ENCODE measurements around the gene HEXB.

HEXB gene

GRCh38 chr5:74640450-74640953 is 44.5 kb upstream of the HEXB start, which contains the start of gene ENC1:
Gene ENC1, minus strand, starts transcription at chr5:74640728. Its CDS starts 4,243 bp downstream, at chr5:74636485.
- CTCF ChIA-PET: interaction anchor here (0.6 to 2.8 kb wide), 10 partner anchors 8 to 605 kb away, joined by 3 to 14 read pairs (median 3); no protein-coding TSS in a partner anchor
- H3K4me1 ChIP-seq (ENCODE audit: control insufficient read depth, insufficient read depth, low read length): peaks cover 17% of the 10 kb centered on the region
- TF ChIP-seq ZNF530 (tag by site-specific recombination; IDR thresholded peaks at IDR 0.05; ENCODE audit: low read depth) (no peak), FEZF1 (tag by site-specific recombination; IDR thresholded peaks at IDR 0.05) (no peak; the same call in 1 of the 2 replicates), ATF2 (tag by site-specific recombination; IDR thresholded peaks at IDR 0.05; ENCODE audit: low read depth) (no peak), ZBTB21 (tag by site-specific recombination; IDR thresholded peaks at IDR 0.05) (no peak), KLF1 (tag by site-specific recombination; IDR thresholded peaks at IDR 0.05) (peak; percentile 29; the same call in 1 of the 2 replicates), ZNF175 (tag by site-specific recombination; IDR thresholded peaks at IDR 0.05) (no peak), ZBTB26 (tag by site-specific recombination; optimal IDR thresholded peaks at IDR 0.05) (peak; percentile 94), ZNF610 (tag by site-specific recombination; IDR thresholded peaks at IDR 0.05; ENCODE audit: borderline replicate concordance) (0 out of 2 replicates have a peak, but pooled peaks have one; percentile 67), ZNF391 (tag by site-specific recombination; IDR thresholded peaks at IDR 0.05; ENCODE audit: borderline replicate concordance, low read depth) (0 out of 2 replicates have a peak, but pooled peaks have one; percentile 18), SP3 (tag by site-specific recombination; IDR thresholded peaks at IDR 0.05) (peak; percentile 82), OSR2 (tag by site-specific recombination; IDR thresholded peaks at IDR 0.05) (peak; percentile 62), WT1 (tag by site-specific recombination; IDR thresholded peaks at IDR 0.05) (peak; percentile 97), SP7 (tag by site-specific recombination; IDR thresholded peaks at IDR 0.05) (peak; percentile 79), GLIS1 (tag by site-specific recombination; IDR thresholded peaks at IDR 0.05) (peak; percentile 59; the same call in 1 of the 2 replicates), ZNF174 (tag by site-specific recombination; IDR thresholded peaks at IDR 0.05) (no peak), BCL11A (tag by site-specific recombination; IDR thresholded peaks at IDR 0.05; ENCODE audit: low read depth) (peak; percentile 45; the same call in 1 of the 2 replicates), ZNF624 (tag by site-specific recombination; IDR thresholded peaks at IDR 0.05) (no peak), ZNF843 (tag by site-specific recombination; IDR thresholded peaks at IDR 0.05) (peak; percentile 63), ZNF660 (tag by site-specific recombination; IDR thresholded peaks at IDR 0.05) (peak; percentile 91), ZNF629 (tag by site-specific recombination; IDR thresholded peaks at IDR 0.05) (peak; percentile 60; the same call in 1 of the 2 replicates), KLF16 (tag by site-specific recombination; IDR thresholded peaks at IDR 0.05) (peak; percentile 41; the same call in 1 of the 2 replicates), ZBTB7A (tag by site-specific recombination; IDR thresholded peaks at IDR 0.05; ENCODE audit: low read depth) (0 out of 2 replicates have a peak, but pooled peaks have one; percentile 17), TRIM28 (IDR thresholded peaks at IDR 0.05; ENCODE audit: borderline replicate concordance, low read length) (no peak), ZEB2 (tag by site-specific recombination; IDR thresholded peaks at IDR 0.05) (peak; percentile 96), ZNF366 (tag by site-specific recombination; conservative IDR thresholded peaks at IDR 0.05) (peak; percentile 73), ZFHX2 (tag by site-specific recombination; conservative IDR thresholded peaks at IDR 0.05) (peak; percentile 100), ZNF596 (tag by site-specific recombination; IDR thresholded peaks at IDR 0.05) (no peak; the same call in 1 of the 2 replicates), ZNF433 (tag by site-specific recombination; IDR thresholded peaks at IDR 0.05; ENCODE audit: low read depth) (no peak)
- TF ChIP-seq, protein P1, sequence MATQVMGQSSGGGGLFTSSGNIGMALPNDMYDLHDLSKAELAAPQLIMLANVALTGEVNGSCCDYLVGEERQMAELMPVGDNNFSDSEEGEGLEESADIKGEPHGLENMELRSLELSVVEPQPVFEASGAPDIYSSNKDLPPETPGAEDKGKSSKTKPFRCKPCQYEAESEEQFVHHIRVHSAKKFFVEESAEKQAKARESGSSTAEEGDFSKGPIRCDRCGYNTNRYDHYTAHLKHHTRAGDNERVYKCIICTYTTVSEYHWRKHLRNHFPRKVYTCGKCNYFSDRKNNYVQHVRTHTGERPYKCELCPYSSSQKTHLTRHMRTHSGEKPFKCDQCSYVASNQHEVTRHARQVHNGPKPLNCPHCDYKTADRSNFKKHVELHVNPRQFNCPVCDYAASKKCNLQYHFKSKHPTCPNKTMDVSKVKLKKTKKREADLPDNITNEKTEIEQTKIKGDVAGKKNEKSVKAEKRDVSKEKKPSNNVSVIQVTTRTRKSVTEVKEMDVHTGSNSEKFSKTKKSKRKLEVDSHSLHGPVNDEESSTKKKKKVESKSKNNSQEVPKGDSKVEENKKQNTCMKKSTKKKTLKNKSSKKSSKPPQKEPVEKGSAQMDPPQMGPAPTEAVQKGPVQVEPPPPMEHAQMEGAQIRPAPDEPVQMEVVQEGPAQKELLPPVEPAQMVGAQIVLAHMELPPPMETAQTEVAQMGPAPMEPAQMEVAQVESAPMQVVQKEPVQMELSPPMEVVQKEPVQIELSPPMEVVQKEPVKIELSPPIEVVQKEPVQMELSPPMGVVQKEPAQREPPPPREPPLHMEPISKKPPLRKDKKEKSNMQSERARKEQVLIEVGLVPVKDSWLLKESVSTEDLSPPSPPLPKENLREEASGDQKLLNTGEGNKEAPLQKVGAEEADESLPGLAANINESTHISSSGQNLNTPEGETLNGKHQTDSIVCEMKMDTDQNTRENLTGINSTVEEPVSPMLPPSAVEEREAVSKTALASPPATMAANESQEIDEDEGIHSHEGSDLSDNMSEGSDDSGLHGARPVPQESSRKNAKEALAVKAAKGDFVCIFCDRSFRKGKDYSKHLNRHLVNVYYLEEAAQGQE (tag by site-specific recombination; IDR thresholded peaks at IDR 0.05): 0 out of 2 replicates have a peak, but pooled peaks have one; percentile 8
- TF ChIP-seq, protein P2, sequence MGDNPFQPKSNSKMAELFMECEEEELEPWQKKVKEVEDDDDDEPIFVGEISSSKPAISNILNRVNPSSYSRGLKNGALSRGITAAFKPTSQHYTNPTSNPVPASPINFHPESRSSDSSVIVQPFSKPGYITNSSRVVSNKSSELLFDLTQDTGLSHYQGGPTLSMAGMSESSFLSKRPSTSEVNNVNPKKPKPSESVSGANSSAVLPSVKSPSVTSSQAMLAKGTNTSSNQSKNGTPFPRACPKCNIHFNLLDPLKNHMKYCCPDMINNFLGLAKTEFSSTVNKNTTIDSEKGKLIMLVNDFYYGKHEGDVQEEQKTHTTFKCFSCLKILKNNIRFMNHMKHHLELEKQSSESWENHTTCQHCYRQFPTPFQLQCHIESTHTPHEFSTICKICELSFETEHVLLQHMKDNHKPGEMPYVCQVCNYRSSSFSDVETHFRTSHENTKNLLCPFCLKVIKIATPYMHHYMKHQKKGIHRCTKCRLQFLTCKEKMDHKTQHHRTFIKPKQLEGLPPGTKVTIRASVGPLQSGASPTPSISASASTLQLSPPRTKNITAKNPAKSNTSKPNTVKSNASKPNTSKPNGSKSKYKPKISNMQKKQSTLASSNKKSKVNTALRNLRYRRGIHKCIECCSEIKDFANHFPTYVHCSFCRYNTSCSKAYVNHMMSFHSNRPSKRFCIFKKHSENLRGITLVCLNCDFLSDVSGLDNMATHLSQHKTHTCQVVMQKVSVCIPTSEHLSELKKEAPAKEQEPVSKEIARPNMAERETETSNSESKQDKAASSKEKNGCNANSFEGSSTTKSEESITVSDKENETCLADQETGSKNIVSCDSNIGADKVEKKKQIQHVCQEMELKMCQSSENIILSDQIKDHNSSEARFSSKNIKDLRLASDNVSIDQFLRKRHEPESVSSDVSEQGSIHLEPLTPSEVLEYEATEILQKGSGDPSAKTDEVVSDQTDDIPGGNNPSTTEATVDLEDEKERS (tag by site-specific recombination; IDR thresholded peaks at IDR 0.05): no peak

More at GRCh38 chr5:74640450-74640953, 44.5 kb upstream of the HEXB start, which contains the start of gene ENC1:
- H3K36me3 ChIP-seq (ENCODE audit: control insufficient read depth in 2 of 2, insufficient read depth in 1 of 2, low read length in 2 of 2): peaks cover 0 to 8% of the 10 kb centered on the region in 2 experiments; a peak in 1 of 3 replicates
- H3K27ac ChIP-seq (ENCODE audit: extremely low read depth, low read depth, low read length): peak within 1 kb of the TSS; percentile 98
- peak within 1 kb of the TSS; percentile 92 for H3K4me3 ChIP-seq (ENCODE audit: low read depth, low read length)
- POLR2A ChIA-PET: interaction anchor here (0.6 to 2.3 kb wide), 65 partner anchors 9 to 1049 kb away, joined by 3 to 29 read pairs (median 4); partner anchors contain the start of gene HEXB
- H3K9me3 ChIP-seq (ENCODE audit: control insufficient read depth, insufficient read depth, low read depth, low read length): no peaks in the 10 kb centered on the region
